ENCODE measurements around the gene SATB2.

DNA sequence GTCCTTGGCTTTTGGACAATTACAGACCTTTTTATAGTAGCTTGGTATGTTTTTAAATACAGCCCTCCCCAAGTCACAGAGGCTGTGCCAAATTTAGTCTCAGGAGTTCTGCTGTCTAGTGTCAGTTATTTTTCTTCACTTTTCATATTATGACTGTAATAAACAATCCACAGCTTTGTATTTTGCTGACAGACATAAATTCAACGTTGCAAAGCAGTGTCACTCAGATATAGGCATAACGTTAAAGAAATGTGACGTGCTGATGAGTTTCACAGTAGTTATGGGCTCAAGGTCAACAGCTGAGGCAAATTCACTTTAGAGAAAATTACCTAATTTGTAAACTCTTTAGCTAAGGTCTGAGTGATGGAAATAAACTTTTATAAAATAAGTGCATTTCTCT lies 151.6 kb downstream of the SATB2 start:
- TF ChIP-seq, protein P1, sequence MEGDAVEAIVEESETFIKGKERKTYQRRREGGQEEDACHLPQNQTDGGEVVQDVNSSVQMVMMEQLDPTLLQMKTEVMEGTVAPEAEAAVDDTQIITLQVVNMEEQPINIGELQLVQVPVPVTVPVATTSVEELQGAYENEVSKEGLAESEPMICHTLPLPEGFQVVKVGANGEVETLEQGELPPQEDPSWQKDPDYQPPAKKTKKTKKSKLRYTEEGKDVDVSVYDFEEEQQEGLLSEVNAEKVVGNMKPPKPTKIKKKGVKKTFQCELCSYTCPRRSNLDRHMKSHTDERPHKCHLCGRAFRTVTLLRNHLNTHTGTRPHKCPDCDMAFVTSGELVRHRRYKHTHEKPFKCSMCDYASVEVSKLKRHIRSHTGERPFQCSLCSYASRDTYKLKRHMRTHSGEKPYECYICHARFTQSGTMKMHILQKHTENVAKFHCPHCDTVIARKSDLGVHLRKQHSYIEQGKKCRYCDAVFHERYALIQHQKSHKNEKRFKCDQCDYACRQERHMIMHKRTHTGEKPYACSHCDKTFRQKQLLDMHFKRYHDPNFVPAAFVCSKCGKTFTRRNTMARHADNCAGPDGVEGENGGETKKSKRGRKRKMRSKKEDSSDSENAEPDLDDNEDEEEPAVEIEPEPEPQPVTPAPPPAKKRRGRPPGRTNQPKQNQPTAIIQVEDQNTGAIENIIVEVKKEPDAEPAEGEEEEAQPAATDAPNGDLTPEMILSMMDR (conservative IDR thresholded peaks at IDR 0.05): no peak
- TF ChIP-seq EZH2 (IDR thresholded peaks at IDR 0.05; ENCODE audit: low read depth): no peak
